GM12878 (cell line): ENCODE results near the gene IRAK2. TPM values are rescaled to one million over a fixed set of nuclear protein-coding genes. Genes with fewer than 3 reads are reported as not detected.
"Not testable (repeated sequence)": the region's sequence is repeated elsewhere in the genome, so short reads cannot be mapped to it uniquely, and the experiment has no call there.

ENCODE experiments used
- ATAC-seq: fragments of 200-7000 bp; cut with Tn5 transposase; 3 replicates; pipeline ENCODE4 v1.9.1; 2020; ENCODE audit warnings: mild to moderate bottlenecking, moderate library complexity
- BruUV-seq: library from RNA; stranded (reverse); fragments of 400-500 nt; replicated peaks from 2 replicates; lab custom pipeline; 2021; lab: Mats Ljungman, UMichigan
- CTCF ChIA-PET: fragments of 300-600 bp; sonication (Branson Sonifier 250); formaldehyde crosslinking; extraction: SDS; loops from one replicate; lab custom pipeline; 2021; ENCODE audit warnings: inconsistent platforms; lab: Yijun Ruan, JAX
- POLR2A ChIA-PET: fragments of 350-600 bp; formaldehyde crosslinking; extraction: SDS; loops from one replicate; lab custom pipeline; 2021; ENCODE audit warnings: inconsistent platforms; lab: Charles Lee
- RAD21 ChIA-PET: fragments of 300-600 bp; sonication (Branson Sonifier 250); formaldehyde crosslinking; loops from one replicate; lab custom pipeline; 2023; ENCODE audit warnings: antibody characterized with exemption; ENCODE audit not compliant: unreplicated experiment; lab: Charles Lee
- SMC1A ChIA-PET: fragments of 300-600 bp; sonication (Branson Sonifier 250); formaldehyde crosslinking; loops from one replicate; lab custom pipeline; 2023; ENCODE audit not compliant: unreplicated experiment, uncharacterized antibody; lab: Charles Lee
- DNase-seq: peaks from one replicate; pipeline ENCODE4 v3.0.0-alpha.2; 2011; ENCODE audit warnings: low read depth, low spot score
- FAIRE-seq: peaks from 3 replicates; lab custom pipeline; 2011; peaks lifted over from hg19 to GRCh38; lab: Jason Lieb, UNC
- H2AFZ ChIP-seq: 2 replicates; pipeline ENCODE4 v1.6.0; 2011; ENCODE audit warnings: low read depth, low read length, control low read depth; ENCODE audit not compliant: control insufficient read depth
- H3K27ac ChIP-seq: 2 replicates; pipeline ENCODE4 v1.5.1; 2011; ENCODE audit warnings: control low read depth; ENCODE audit not compliant: control insufficient read depth, insufficient read depth
- H3K27me3 ChIP-seq, 2 experiments: replicated peaks in 1 of 2; 2 replicates each; pipeline versions ENCODE4 v1.6.0 to v1.6.1; 2011; ENCODE audit warnings: low read length in 1 of 2; ENCODE audit not compliant: control insufficient read depth in 2 of 2, insufficient read depth in 2 of 2
- H3K36me3 ChIP-seq, 2 experiments: 2 replicates each; pipeline ENCODE4 v1.5.1; 2011; ENCODE audit warnings: low read length in 1 of 2; ENCODE audit not compliant: control insufficient read depth in 2 of 2, insufficient read depth in 2 of 2
- H3K4me1 ChIP-seq: 2 replicates; pipeline ENCODE4 v1.6.1; 2011; ENCODE audit warnings: mild to moderate bottlenecking, low read length, moderate library complexity, mixed read lengths; ENCODE audit not compliant: control insufficient read depth, insufficient read depth
- H3K4me2 ChIP-seq: 2 replicates; pipeline ENCODE4 v1.6.0; 2011; ENCODE audit warnings: control low read depth; ENCODE audit not compliant: control insufficient read depth, insufficient read depth
- H3K4me3 ChIP-seq: fragments of 200-600 bp; sonication (generic); 2 replicates; pipeline ENCODE4 v1.5.1; 2016
- H3K79me2 ChIP-seq: 2 replicates; pipeline ENCODE4 v1.6.0; 2011; ENCODE audit warnings: low read length; ENCODE audit not compliant: control insufficient read depth, insufficient read depth
- H3K9ac ChIP-seq: 2 replicates; pipeline ENCODE4 v1.8.0; 2011; ENCODE audit warnings: low read length, control low read depth, mixed read lengths; ENCODE audit not compliant: control insufficient read depth, insufficient read depth
- H3K9me3 ChIP-seq: replicated peaks from 3 replicates; pipeline ENCODE4 v1.5.1; 2011; ENCODE audit warnings: mild to moderate bottlenecking, low read length; ENCODE audit not compliant: control insufficient read depth, insufficient read depth
- H4K20me1 ChIP-seq: 2 replicates; pipeline ENCODE4 v1.6.0; 2011; ENCODE audit not compliant: control insufficient read depth, insufficient read depth
- BCL3 ChIP-seq: IDR thresholded peaks from 2 replicates; pipeline ENCODE4 v1.6.1; 2011; ENCODE audit warnings: borderline replicate concordance, low read depth, mild to moderate bottlenecking, moderate library complexity, low read length; ENCODE audit not compliant: insufficient read depth, poor library complexity, severe bottlenecking
- KAT2A ChIP-seq: conservative IDR thresholded peaks from 2 replicates; pipeline ENCODE4 v1.6.1; 2011; ENCODE audit warnings: low read depth, low read length; ENCODE audit not compliant: control insufficient read depth
- WGBS: methylation state at CpG from one replicate; pipeline ENCODE4 v1.1.6; 2016; ENCODE audit warnings: low lambda C conversion rate; ENCODE audit not compliant: insufficient replicate concordance, insufficient coverage; ENCODE audit errors: missing lambda C conversion rate; 5-methylcytosine and 5-hydroxymethylcytosine counted together
- in situ Hi-C: fragments of 300-500 bp; cut with MboI; formaldehyde crosslinking; loops from 9 replicates; pipeline ENCODE4 v1.14.3; 2018; ENCODE audit warnings: mixed read lengths
- intact Hi-C: fragments of 100-400 bp; cut with micrococcal nuclease; formaldehyde crosslinking; loops from one replicate; pipeline ENCODE4 v1.14.2; 2022; ENCODE audit not compliant: unreplicated experiment
- polyA plus RNA-seq, 11 experiments: library from polyadenylated mRNA; depleted of rRNA in 4 of 11; unstranded in 6 of 11; stranded (reverse) in 5 of 11; fragments of >200 nt; fragmentation: Nextera tagmentation in 4 of 11; fragmentation: Illumina TruSeq in 1 of 11; extraction: Ambion mirVana in 4 of 11; extraction: Trizol in 1 of 11; gene quantifications; 1 replicate in 1 of 11; 2 replicates in 10 of 11; pipeline versions ENCODE4 v1.2.1 to v1.2.3, GENCODE V29; 2011 to 2016; ENCODE audit warnings: inconsistent platforms in 2 of 11, missing spikeins in 2 of 11, low read depth in 1 of 11
- total RNA-seq, 4 experiments: library from RNA; depleted of rRNA in 3 of 4; stranded (reverse); fragments of >200 nt in 3 of 4; fragmentation: Illumina TruSeq in 1 of 4; extraction: Trizol in 1 of 4; gene quantifications; 2 replicates each; pipeline versions ENCODE4 v1.2.1 to v1.2.3, GENCODE V29; 2013 to 2021

The IRAK2 gene
- total and polyA plus RNA-seq, 10 of the 15 experiments (the other 5 are each of a cell fraction or from before 2014, with no cell fraction given) = 0.48 to 5.7 (median 4.5) TPM

GRCh38 chr3:10269443-10269842 lies 104.7 kb downstream of the IRAK2 start (continued):
- no peak for TF ChIP-seq BCL3
- TF ChIP-seq KAT2A = no peak
- TF ChIP-seq, all 136 proteins: peak for 0

- H3K79me2 ChIP-seq = peaks cover 46% of the 10 kb centered on the region
- ATAC-seq, H3K9ac ChIP-seq, H3K4me3 ChIP-seq, intact Hi-C loops, H3K4me1 ChIP-seq, H2AFZ ChIP-seq, H3K27me3 ChIP-seq, H3K27ac ChIP-seq, RAD21 ChIA-PET, FAIRE-seq, H3K4me2 ChIP-seq, in situ Hi-C loops, H4K20me1 ChIP-seq, H3K9me3 ChIP-seq, BruUV-seq, DNase-seq: not testable (repeated sequence)
- WGBS = 95% methylated on average over 11 of the region's 11 CpGs
- ChIA-PET CTCF (interaction anchor here (1.3 kb wide), 1 partner anchor 9 kb away, joined by 3 read pairs; no protein-coding TSS in a partner anchor), SMC1A (interaction anchor here (1.0 kb wide), 1 partner anchor 10 kb away, joined by 5 read pairs; no protein-coding TSS in a partner anchor), POLR2A (interaction anchor here (0.7 to 1.0 kb wide), 2 partner anchors 9 to 17 kb away, joined by 3 read pairs; no protein-coding TSS in a partner anchor)
- peaks cover 27 to 31% of the 10 kb centered on the region in 2 experiments; a peak in 3 of 4 replicates for H3K36me3 ChIP-seq
Observed at GRCh38 chr3:10272476-10272875, 107.8 kb downstream of the IRAK2 start.
